Neural crest cell (in vitro differentiated cells): ENCODE measurements around the gene PTRH1. TPM values are rescaled to one million over a fixed set of nuclear protein-coding genes. Genes with fewer than 3 reads are reported as not detected.
A peak's percentile ranks its signal among the peaks of the same experiment; 100 is the strongest.

ENCODE experiments used
- DNase-seq: peaks from one replicate; pipeline ENCODE4 v3.0.0; 2021; ENCODE audit warnings: low read depth, mixed read lengths, low spot score
- H3K27ac Mint-ChIP-seq: one replicate; pipeline ENCODE4 v1.8.0; 2021; ENCODE audit warnings: mild to moderate bottlenecking, mixed read lengths; ENCODE audit not compliant: unreplicated experiment
- H3K27me3 Mint-ChIP-seq: 2 replicates; pipeline ENCODE4 v1.8.0; 2021; ENCODE audit warnings: low read depth, mild to moderate bottlenecking, mixed read lengths
- H3K36me3 Mint-ChIP-seq: 2 replicates; pipeline ENCODE4 v1.8.0; 2021; ENCODE audit warnings: low read depth, mild to moderate bottlenecking, mixed read lengths
- H3K4me1 Mint-ChIP-seq: 2 replicates; pipeline ENCODE4 v1.8.0; 2021; ENCODE audit warnings: mixed read lengths
- H3K4me3 Mint-ChIP-seq: one replicate; pipeline ENCODE4 v1.8.0; 2021; ENCODE audit warnings: mild to moderate bottlenecking, mixed read lengths
- H3K9me3 Mint-ChIP-seq: 2 replicates; pipeline ENCODE4 v1.8.0; 2021; ENCODE audit warnings: mixed read lengths
- CTCF ChIP-seq: fragments of 200-600 bp; sonication (generic); conservative IDR thresholded peaks from 2 replicates; pipeline ENCODE4 v1.5.0; 2021; ENCODE audit warnings: antibody characterized with exemption, mild to moderate bottlenecking
- total RNA-seq: library from RNA; stranded (reverse); gene quantifications from 2 replicates; pipeline ENCODE4 v1.2.1, GENCODE V29; 2021

The PTRH1 gene
- total RNA-seq, 1 donor from 2014 or later, result 9.8 TPM

GRCh38 chr9:127692071-127692470, 23.4 kb downstream of the PTRH1 start:
- TF ChIP-seq CTCF, result no peak
- Mint-ChIP-seq H3K4me1 (peaks cover 7% of the 10 kb centered on the region), H3K4me3 (no peak overlapping the region), H3K36me3 (peaks cover 8% of the 10 kb centered on the region), H3K9me3 (no peaks in the 10 kb centered on the region), H3K27me3 (no peaks in the 10 kb centered on the region), H3K27ac (peak overlapping the region; percentile 79)
- DNase-seq, result no peak

- Mint-ChIP-seq H3K27ac (no peak overlapping the region), H3K4me1 (peaks cover 7% of the 10 kb centered on the region), H3K36me3 (peaks cover 8% of the 10 kb centered on the region)
Observed at GRCh38 chr9:127690735-127691134, 24.7 kb downstream of the PTRH1 start.

GRCh38 chr9:127689329-127690000, 26.0 kb downstream of the PTRH1 start:
- H3K9me3 Mint-ChIP-seq, result no peaks in the 10 kb centered on the region
- DNase-seq, result no peak
- peaks cover 7% of the 10 kb centered on the region for H3K4me1 Mint-ChIP-seq
- H3K27ac Mint-ChIP-seq, result peak overlapping the region; percentile 83
- no peak for TF ChIP-seq CTCF
- H3K36me3 Mint-ChIP-seq, result peaks cover 10% of the 10 kb centered on the region
- H3K27me3 Mint-ChIP-seq, result no peaks in the 10 kb centered on the region
- H3K4me3 Mint-ChIP-seq, result no peak overlapping the region

More at GRCh38 chr9:127690735-127691134, 24.7 kb downstream of the PTRH1 start:
- no peak for DNase-seq
- Mint-ChIP-seq H3K27me3 (no peaks in the 10 kb centered on the region), H3K9me3 (no peaks in the 10 kb centered on the region), H3K4me3 (no peak overlapping the region)
- TF ChIP-seq CTCF, result no peak

GRCh38 chr9:127686461-127687393, 28.7 kb downstream of the PTRH1 start:
- Mint-ChIP-seq H3K4me1 (peaks cover under 1% of the 10 kb centered on the region), H3K27me3 (no peaks in the 10 kb centered on the region), H3K4me3 (no peak overlapping the region), H3K9me3 (no peaks in the 10 kb centered on the region), H3K27ac (no peak overlapping the region), H3K36me3 (peaks cover 10% of the 10 kb centered on the region)
- DNase-seq, result no peak
- no peak for TF ChIP-seq CTCF

- Mint-ChIP-seq H3K9me3 (no peaks in the 10 kb centered on the region), H3K4me3 (no peak overlapping the region), H3K27me3 (no peaks in the 10 kb centered on the region), H3K4me1 (no peaks in the 10 kb centered on the region), H3K36me3 (peaks cover 2% of the 10 kb centered on the region), H3K27ac (peak overlapping the region; percentile 81)
- TF ChIP-seq CTCF, result no peak
- DNase-seq, result no peak
Observed at GRCh38 chr9:127684576-127684975, 30.9 kb downstream of the PTRH1 start.
